GM18499 (cell line): ENCODE data around the gene C17orf107.

Source experiments
- ATAC-seq: cut with Tn5 transposase; IDR thresholded peaks from one replicate; pipeline ENCODE4 v1.9.1; 2021; ENCODE audit warnings: moderate number of reproducible peaks; ENCODE audit not compliant: insufficient read depth, unreplicated experiment

C17orf107 gene

GRCh38 chr17:4932756-4933155 lies 33.4 kb downstream of the C17orf107 start:
- ATAC-seq = no peak

- ATAC-seq = no peak
Observed at GRCh38 chr17:4933646-4934045, 34.3 kb downstream of the C17orf107 start.

GRCh38 chr17:4934173-4934979 lies 35.0 kb downstream of the C17orf107 start:
- no peak for ATAC-seq

GRCh38 chr17:4935650-4936049 lies 36.3 kb downstream of the C17orf107 start:
- no peak for ATAC-seq

- no peak for ATAC-seq
Observed at GRCh38 chr17:4936436-4936835, 37.1 kb downstream of the C17orf107 start.

GRCh38 chr17:4937553-4937952 lies 38.2 kb downstream of the C17orf107 start:
- no peak for ATAC-seq

GRCh38 chr17:4938069-4938491 lies 38.7 kb downstream of the C17orf107 start:
- no peak for ATAC-seq

- no peak for ATAC-seq
Observed at GRCh38 chr17:4938688-4939545, 39.6 kb downstream of the C17orf107 start.

GRCh38 chr17:4939546-4939795 lies 40.1 kb downstream of the C17orf107 start:
- no peak for ATAC-seq

GRCh38 chr17:4939796-4940554 lies 40.6 kb downstream of the C17orf107 start, which contains the start of the genes RNF167 and SLC25A11:
TSS of gene RNF167 (plus strand) at chr17:4940268. CDS start at chr17:4940910, 642 bp downstream.
TSS of gene SLC25A11 (minus strand) at chr17:4940046. CDS start at chr17:4939910, 136 bp downstream.
- ATAC-seq = peak; percentile 61

- no peak for ATAC-seq
Observed at GRCh38 chr17:4940555-4941318, 41.4 kb downstream of the C17orf107 start.

GRCh38 chr17:4941319-4941610 lies 41.9 kb downstream of the C17orf107 start:
- no peak for ATAC-seq

- no peak for ATAC-seq
Observed at GRCh38 chr17:4942760-4943508, 43.6 kb downstream of the C17orf107 start.

- no peak for ATAC-seq
Observed at GRCh38 chr17:4944163-4944553, 44.8 kb downstream of the C17orf107 start.

GRCh38 chr17:4944554-4945175 lies 45.3 kb downstream of the C17orf107 start:
- no peak for ATAC-seq

- ATAC-seq = no peak
Observed at GRCh38 chr17:4945176-4945943, 46.0 kb downstream of the C17orf107 start.

GRCh38 chr17:4945944-4946280 lies 46.6 kb downstream of the C17orf107 start:
- ATAC-seq = no peak

- no peak for ATAC-seq
Observed at GRCh38 chr17:4946312-4946976, 47.1 kb downstream of the C17orf107 start.
